ENCODE results near the gene CACNA2D2. TPM values are rescaled to one million over a fixed set of nuclear protein-coding genes. Genes with fewer than 3 reads are reported as not detected.

Gene CACNA2D2
- total RNA-seq = 1 to 10 TPM in 6 of 7 donors, under 1 TPM in 1; 0.95 to 8.6 (median 4.2) TPM
- 1 to 10 TPM; 1.8 to 2.8 TPM for polyA plus RNA-seq
- long read RNA-seq, donor 1, partial matches to known transcripts = 0 of 1 reads
- long read RNA-seq, donor 1, other reads (novel, unspliced or antisense) = 1 of 1 reads
- long read RNA-seq, donor 2, full-length matches to known transcripts = 4 of 9 reads
- long read RNA-seq, donor 2, partial matches to known transcripts = 0 of 9 reads
- long read RNA-seq, donor 2, other reads (novel, unspliced or antisense) = 5 of 9 reads
- long read RNA-seq, donor 3, partial matches to known transcripts = 2 of 4 reads
- long read RNA-seq, donor 3, other reads (novel, unspliced or antisense) = 2 of 4 reads

DNA sequence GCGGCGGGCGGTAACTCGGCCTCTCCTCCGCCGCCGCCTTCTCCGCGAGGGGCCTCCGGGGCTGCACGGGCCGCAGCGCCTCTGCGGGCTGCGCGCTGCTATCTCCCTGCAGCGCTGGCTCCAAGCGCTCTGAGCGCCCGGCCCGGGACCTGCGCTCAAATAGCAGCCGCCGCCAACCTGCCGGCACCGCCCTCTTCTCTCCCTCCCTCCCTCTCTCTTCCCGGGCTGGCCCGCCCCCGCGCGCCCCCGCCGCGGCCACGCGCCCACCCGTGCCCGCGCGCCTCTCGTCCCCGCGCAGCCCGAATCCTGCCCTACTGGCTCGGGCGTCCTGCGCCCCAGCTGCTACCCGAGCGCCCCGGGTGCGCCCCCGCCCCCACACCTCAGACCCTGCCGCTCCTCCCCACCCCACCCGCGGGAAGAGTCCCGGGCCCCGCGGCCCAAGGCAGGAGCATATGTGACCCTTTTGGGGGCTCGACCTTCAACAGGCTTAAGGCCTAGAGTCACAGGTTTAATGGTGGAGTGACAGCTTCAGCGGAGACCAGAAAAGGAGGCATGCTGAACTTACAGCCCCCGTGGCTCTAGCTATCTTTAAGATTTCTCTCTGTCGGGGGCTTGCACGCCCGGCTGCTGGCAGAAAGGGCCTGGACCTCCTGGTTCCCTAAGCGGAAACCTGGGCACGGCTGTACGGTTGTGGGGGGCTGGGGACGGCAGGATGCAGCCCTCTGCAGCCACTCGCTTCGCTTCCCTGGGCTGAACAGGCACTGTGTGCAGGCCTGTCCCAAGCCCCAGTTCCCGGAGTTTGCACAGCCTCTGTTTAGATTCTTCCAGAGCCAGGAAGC lies at the start of gene CACNA2D2:
CACNA2D2 (minus strand) TSS at position 131 of the 839 bp plus-strand sequence. CDS start 211 bp downstream, outside the sequence.
- intact Hi-C loops (cut with DNase I) = loop anchor here in 1 of 4 donors (10.0 kb wide), 1 partner anchor 111 kb away; the partner anchor contains the start of genes CISH and MAPKAPK3
- Histone ChIP-seq H3K4me3 (peak within 1 kb of the TSS; percentile 45), H3K9me3 (no peaks in the 10 kb centered on the region), H3K4me1 (ENCODE audit: insufficient read depth) (peaks cover 5% of the 10 kb centered on the region), H3K27ac (peak within 1 kb of the TSS; percentile 25 to 72), H3K27me3 (no peaks in the 10 kb centered on the region), H3K36me3 (no peaks in the 10 kb centered on the region)
- TF ChIP-seq, protein P1, sequence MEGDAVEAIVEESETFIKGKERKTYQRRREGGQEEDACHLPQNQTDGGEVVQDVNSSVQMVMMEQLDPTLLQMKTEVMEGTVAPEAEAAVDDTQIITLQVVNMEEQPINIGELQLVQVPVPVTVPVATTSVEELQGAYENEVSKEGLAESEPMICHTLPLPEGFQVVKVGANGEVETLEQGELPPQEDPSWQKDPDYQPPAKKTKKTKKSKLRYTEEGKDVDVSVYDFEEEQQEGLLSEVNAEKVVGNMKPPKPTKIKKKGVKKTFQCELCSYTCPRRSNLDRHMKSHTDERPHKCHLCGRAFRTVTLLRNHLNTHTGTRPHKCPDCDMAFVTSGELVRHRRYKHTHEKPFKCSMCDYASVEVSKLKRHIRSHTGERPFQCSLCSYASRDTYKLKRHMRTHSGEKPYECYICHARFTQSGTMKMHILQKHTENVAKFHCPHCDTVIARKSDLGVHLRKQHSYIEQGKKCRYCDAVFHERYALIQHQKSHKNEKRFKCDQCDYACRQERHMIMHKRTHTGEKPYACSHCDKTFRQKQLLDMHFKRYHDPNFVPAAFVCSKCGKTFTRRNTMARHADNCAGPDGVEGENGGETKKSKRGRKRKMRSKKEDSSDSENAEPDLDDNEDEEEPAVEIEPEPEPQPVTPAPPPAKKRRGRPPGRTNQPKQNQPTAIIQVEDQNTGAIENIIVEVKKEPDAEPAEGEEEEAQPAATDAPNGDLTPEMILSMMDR (IDR thresholded peaks at IDR 0.05) = no peak
- peak; percentile 23 for TF ChIP-seq POLR2A (IDR thresholded peaks at IDR 0.05)
- WGBS, 3 donors = 7 to 15% (median 9%) methylated on average over 37 to 68 of the region's 71 CpGs
- DNase-seq = peak; percentile 73 to 87 (median 83)

DNA sequence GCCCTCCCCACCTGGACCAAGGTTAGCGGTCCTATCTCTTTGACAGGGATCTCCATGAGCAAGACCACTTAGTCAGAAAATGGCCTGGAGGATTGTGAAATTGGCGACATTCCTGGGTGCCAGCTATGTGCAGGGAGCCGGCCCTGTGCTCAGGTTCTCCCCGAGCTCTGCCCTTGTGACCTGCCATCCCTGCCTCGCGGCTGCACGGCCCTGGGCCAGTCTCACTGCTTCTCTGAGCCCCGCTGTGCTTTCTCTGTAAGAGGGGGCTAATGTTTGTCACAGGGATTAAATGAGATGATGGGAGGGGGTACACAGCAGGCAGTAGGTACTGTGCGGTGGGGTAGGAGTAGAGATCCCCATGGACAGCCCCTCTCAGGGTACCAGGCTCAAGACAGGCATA lies 49.2 kb upstream of the CACNA2D2 start:
- Histone ChIP-seq H3K27ac (no peak overlapping the region), H3K4me3 (no peak overlapping the region), H3K4me1 (ENCODE audit: insufficient read depth) (no peaks in the 10 kb centered on the region), H3K27me3 (no peaks in the 10 kb centered on the region), H3K9me3 (no peaks in the 10 kb centered on the region), H3K36me3 (no peaks in the 10 kb centered on the region)
- DNase-seq = no peak
- TF ChIP-seq EP300 (IDR thresholded peaks at IDR 0.05) (no peak), POLR2A (IDR thresholded peaks at IDR 0.05) (no peak)
- TF ChIP-seq, protein P1 (IDR thresholded peaks at IDR 0.05) = no peak
- WGBS, 3 donors = 72 to 88% (median 85%) methylated on average over 9 of the region's 9 CpGs
- intact Hi-C loops (cut with DNase I) = loop anchor here in 1 of 4 donors (10.0 kb wide), 1 partner anchor 1938 kb away; no protein-coding TSS in a partner anchor

DNA sequence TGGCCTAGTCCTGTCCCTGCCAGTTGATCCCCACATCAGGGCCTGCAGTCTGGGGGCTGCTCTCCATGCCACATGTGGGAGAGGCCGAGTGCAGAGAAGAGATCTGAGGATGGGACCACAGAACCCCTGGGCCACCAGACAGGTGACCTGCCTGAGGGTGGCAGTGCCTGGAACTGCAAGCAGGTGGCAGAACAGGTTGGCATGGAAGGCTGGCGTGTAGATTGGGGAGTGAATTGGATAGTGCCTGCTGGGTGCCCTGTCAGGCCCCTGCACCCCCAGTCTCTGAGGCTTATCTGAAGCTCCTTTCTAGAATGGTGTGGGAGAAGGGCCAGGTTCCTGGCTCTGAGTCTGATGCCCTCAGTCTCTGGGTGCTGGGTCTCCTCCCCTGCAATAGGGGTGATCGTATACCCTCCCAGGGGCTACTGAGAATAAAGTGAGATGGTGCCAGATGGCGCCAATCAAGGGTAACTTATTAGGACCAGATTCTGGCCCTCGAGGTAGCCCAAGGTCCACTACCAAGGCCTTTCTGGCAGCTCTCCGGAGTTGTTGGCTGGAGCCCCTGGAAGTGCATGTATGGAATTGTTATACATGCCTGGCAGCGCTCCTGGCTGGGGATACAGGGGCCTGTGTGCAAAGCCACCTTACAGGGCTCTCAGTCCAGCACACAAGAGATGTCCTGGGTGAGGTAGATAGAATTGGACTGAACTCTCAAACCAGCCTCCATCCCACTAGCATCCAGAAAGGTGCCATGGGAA lies 48.4 kb upstream of the CACNA2D2 start:
- no peaks in the 10 kb centered on the region for H3K4me1 ChIP-seq (ENCODE audit: insufficient read depth)
- intact Hi-C loops (cut with DNase I) = loop anchor here in 1 of 4 donors (10.0 kb wide), 1 partner anchor 1937 kb away; no protein-coding TSS in a partner anchor
- DNase-seq = no peak
- H3K4me3 ChIP-seq = no peak overlapping the region
- H3K27me3 ChIP-seq = no peaks in the 10 kb centered on the region
- H3K27ac ChIP-seq = no peak overlapping the region
- no peaks in the 10 kb centered on the region for H3K9me3 ChIP-seq
- 58 to 64% (median 60%) methylated on average over 6 to 7 of the region's 7 CpGs for WGBS, 3 donors
- TF ChIP-seq, protein P1 (IDR thresholded peaks at IDR 0.05) = no peak
- TF ChIP-seq POLR2A (IDR thresholded peaks at IDR 0.05) (no peak), EP300 (IDR thresholded peaks at IDR 0.05) (no peak)
- H3K36me3 ChIP-seq = no peaks in the 10 kb centered on the region
